Calu3 (cell line): ENCODE data around the gene IFT57. TPM values are rescaled to one million over a fixed set of nuclear protein-coding genes. Genes with fewer than 3 reads are reported as not detected.

Experiments
- BruUV-seq: library from RNA; stranded (reverse); fragments of 400-500 nt; replicated peaks from 2 replicates; lab custom pipeline; 2021; lab: Mats Ljungman, UMichigan
- CTCF ChIA-PET: fragments of 300-600 bp; sonication (Branson Sonifier 250); formaldehyde crosslinking; loops from one replicate; lab custom pipeline; 2022; ENCODE audit warnings: antibody characterized with exemption; lab: Charles Lee
- DNase-seq: peaks from one replicate; pipeline ENCODE4 v3.0.0; 2022
- H3K27ac Mint-ChIP-seq: one replicate; pipeline ENCODE4 v1.8.0; 2022; ENCODE audit warnings: mixed read lengths; ENCODE audit not compliant: unreplicated experiment
- H3K27me3 Mint-ChIP-seq: one replicate; pipeline ENCODE4 v1.8.0; 2022; ENCODE audit warnings: mixed read lengths; ENCODE audit not compliant: unreplicated experiment
- H3K36me3 Mint-ChIP-seq: one replicate; pipeline ENCODE4 v1.8.0; 2022; ENCODE audit warnings: mild to moderate bottlenecking, moderate library complexity, mixed read lengths; ENCODE audit not compliant: insufficient read depth, unreplicated experiment
- H3K4me1 Mint-ChIP-seq: one replicate; pipeline ENCODE4 v1.8.0; 2022; ENCODE audit warnings: mild to moderate bottlenecking, low read depth, mixed read lengths; ENCODE audit not compliant: unreplicated experiment
- H3K4me3 Mint-ChIP-seq: one replicate; pipeline ENCODE4 v1.8.0; 2022; ENCODE audit warnings: mild to moderate bottlenecking, low read depth, moderate library complexity, mixed read lengths; ENCODE audit not compliant: unreplicated experiment
- H3K9me3 Mint-ChIP-seq: one replicate; pipeline ENCODE4 v1.8.0; 2022; ENCODE audit warnings: low read depth, mixed read lengths; ENCODE audit not compliant: unreplicated experiment
- CTCF ChIP-seq: fragments of 200-600 bp; IDR thresholded peaks from one replicate; pipeline ENCODE4 v1.8.0; 2022; ENCODE audit warnings: antibody characterized with exemption; ENCODE audit not compliant: unreplicated experiment
- intact Hi-C: fragments of 100-400 bp; cut with micrococcal nuclease; formaldehyde crosslinking; loops from one replicate; pipeline ENCODE4 v1.10.0; 2022; ENCODE audit not compliant: unreplicated experiment
- total RNA-seq: library from RNA; stranded (reverse); gene quantifications from 2 replicates; pipeline ENCODE4 v1.2.3, GENCODE V29; 2022

The IFT57 gene
- total RNA-seq, 1 experiment from 2014 or later = 35.4 TPM

- no peak for DNase-seq
- CTCF ChIA-PET = no interaction called here
- Mint-ChIP-seq H3K27ac (no peak overlapping the region), H3K36me3 (no peaks in the 10 kb centered on the region), H3K27me3 (no peaks in the 10 kb centered on the region), H3K4me3 (no peak overlapping the region), H3K9me3 (peaks cover 5% of the 10 kb centered on the region), H3K4me1 (no peaks in the 10 kb centered on the region)
- TF ChIP-seq CTCF = no peak
- intact Hi-C loops = no loop called here
- BruUV-seq = no TSS peak
These were observed 21.0 kb upstream of the IFT57 start for GRCh38 chr3:108243243-108243642.

DNA sequence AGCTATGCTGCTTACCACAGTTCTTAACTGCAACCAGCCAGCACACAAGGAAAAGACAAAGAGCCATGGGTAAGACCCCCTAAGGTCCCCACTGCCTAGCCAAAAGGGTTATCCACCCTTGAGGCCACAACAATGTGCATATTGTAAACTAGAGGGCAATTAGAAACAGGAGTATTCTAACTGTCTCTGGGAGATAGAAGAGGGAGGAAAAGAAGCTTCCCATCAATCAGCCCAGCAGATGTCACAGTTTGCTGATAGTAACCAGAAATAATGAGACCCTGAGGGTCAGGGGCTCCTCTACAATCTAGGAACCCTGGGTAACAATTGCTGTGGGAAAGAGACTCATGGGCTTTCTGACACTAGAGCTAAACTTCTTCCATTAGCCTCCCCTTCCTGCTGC, 20.6 kb upstream of the IFT57 start:
- Mint-ChIP-seq H3K36me3 (no peaks in the 10 kb centered on the region), H3K27me3 (no peaks in the 10 kb centered on the region), H3K4me1 (no peaks in the 10 kb centered on the region), H3K9me3 (peaks cover 5% of the 10 kb centered on the region), H3K27ac (no peak overlapping the region), H3K4me3 (no peak overlapping the region)
- CTCF ChIA-PET = no interaction called here
- intact Hi-C loops = no loop called here
- BruUV-seq = no TSS peak
- TF ChIP-seq CTCF = no peak
- DNase-seq = no peak

- peaks cover 5% of the 10 kb centered on the region for H3K9me3 Mint-ChIP-seq
- H3K27me3 Mint-ChIP-seq = no peaks in the 10 kb centered on the region
- CTCF ChIA-PET = no interaction called here
- BruUV-seq = no TSS peak
- no peak overlapping the region for H3K4me3 Mint-ChIP-seq
- no peak overlapping the region for H3K27ac Mint-ChIP-seq
- H3K36me3 Mint-ChIP-seq = no peaks in the 10 kb centered on the region
- H3K4me1 Mint-ChIP-seq = no peaks in the 10 kb centered on the region
- no peak for TF ChIP-seq CTCF
- intact Hi-C loops = no loop called here
- no peak for DNase-seq
These were observed 19.5 kb upstream of the IFT57 start for GRCh38 chr3:108241721-108242120.

DNA sequence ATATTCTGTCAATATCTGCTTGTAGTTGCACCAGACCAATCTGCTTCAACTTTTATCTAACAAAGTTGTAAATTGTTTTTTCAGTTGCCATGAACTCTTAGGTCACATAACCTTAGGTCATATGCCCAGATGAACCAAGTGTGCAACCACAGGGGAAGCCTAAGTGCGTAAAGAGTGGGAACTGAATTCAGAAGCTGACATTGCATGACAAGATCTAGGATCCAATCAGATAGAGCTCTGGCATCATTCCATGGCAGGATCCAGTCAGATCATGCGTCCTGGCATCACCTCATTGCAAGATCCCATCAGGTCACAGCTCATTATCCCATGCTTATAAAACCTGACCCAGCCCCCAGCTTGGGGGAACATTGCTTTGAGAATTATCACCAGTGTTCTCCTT, 18.9 kb upstream of the IFT57 start:
- Mint-ChIP-seq H3K27me3 (no peaks in the 10 kb centered on the region), H3K4me1 (no peaks in the 10 kb centered on the region), H3K9me3 (peaks cover 5% of the 10 kb centered on the region), H3K4me3 (no peak overlapping the region), H3K36me3 (no peaks in the 10 kb centered on the region), H3K27ac (no peak overlapping the region)
- BruUV-seq = no TSS peak
- DNase-seq = no peak
- no peak for TF ChIP-seq CTCF
- intact Hi-C loops = no loop called here
- CTCF ChIA-PET = no interaction called here
